GM20000 (cell line): ENCODE data around the gene KSR1.
A peak's percentile ranks its signal among the peaks of the same experiment; 100 is the strongest.
"Not testable (repeated sequence)": the region's sequence is repeated elsewhere in the genome, so short reads cannot be mapped to it uniquely, and the experiment has no call there.

Experiments used
- DNase-seq: peaks from one replicate; pipeline ENCODE4 v3.0.0; 2012; ENCODE audit warnings: low spot score
- TF ChIP-seq, protein P1 (sequence below): IDR thresholded peaks from 2 replicates; pipeline ENCODE4 v1.5.1; 2012; ENCODE audit warnings: mild to moderate bottlenecking, control low read depth; ENCODE audit errors: extremely low read depth, missing control alignments

Gene KSR1

DNA sequence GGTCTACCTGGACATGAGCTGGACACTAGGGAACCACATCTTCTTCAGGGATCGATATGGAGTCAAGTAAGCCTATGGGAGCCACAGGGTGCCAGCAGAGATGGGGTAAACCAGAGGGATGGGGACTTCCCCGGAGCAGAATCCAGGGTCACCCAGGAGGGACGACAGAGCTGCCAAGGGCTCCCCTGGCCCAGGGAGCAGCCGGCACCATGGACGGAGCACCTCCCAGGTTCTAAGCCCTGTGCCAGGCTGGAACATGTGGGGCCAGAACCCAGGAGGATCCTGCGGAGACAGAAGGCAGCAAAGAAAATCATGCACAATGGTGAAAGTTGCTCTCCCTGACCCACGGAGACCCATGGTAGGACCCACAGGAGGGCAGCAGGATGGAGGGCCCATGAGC is 33.6 kb upstream of the KSR1 start:
- TF ChIP-seq, protein P1, sequence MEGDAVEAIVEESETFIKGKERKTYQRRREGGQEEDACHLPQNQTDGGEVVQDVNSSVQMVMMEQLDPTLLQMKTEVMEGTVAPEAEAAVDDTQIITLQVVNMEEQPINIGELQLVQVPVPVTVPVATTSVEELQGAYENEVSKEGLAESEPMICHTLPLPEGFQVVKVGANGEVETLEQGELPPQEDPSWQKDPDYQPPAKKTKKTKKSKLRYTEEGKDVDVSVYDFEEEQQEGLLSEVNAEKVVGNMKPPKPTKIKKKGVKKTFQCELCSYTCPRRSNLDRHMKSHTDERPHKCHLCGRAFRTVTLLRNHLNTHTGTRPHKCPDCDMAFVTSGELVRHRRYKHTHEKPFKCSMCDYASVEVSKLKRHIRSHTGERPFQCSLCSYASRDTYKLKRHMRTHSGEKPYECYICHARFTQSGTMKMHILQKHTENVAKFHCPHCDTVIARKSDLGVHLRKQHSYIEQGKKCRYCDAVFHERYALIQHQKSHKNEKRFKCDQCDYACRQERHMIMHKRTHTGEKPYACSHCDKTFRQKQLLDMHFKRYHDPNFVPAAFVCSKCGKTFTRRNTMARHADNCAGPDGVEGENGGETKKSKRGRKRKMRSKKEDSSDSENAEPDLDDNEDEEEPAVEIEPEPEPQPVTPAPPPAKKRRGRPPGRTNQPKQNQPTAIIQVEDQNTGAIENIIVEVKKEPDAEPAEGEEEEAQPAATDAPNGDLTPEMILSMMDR = no peak
- DNase-seq = no peak

DNA sequence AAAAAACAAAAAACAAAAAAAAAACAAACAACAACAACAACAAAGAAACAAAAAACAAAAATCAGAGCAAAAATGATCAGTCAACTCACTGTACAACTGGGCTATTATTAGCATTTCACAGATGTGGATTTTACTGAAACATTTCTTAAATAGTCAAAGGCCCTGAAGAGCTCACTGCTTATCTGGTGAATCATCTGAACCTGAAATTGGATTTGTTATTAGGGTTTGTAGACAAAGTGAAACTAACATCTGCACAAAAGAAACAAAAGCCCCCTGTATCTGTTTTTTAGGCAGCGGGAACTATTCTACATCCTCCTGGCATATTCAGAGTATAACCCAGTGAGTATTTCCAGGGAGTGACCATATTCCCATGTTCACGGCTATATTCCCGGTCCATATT is 32.6 kb upstream of the KSR1 start:
- TF ChIP-seq, protein P1 = no peak
- DNase-seq = peak; percentile 20

DNA sequence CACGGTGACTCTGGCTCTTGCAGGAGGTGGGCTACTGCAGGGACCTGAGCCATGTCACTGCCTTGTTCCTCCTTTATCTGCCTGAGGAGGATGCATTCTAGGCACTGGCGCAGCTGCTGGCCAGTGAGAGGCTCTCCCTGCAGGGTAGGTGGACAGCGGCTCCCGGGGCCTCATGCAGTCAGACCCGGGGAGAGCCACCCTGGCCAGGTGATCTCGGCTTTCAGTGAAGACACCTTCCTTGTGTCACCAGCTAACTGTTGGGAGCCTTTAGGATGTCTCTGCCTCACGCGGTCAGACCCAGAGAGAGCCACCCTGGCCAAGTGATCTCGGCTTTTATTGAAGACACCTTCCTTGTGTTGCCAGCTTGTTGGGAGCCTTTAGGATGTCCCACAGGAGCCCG is 31.7 kb upstream of the KSR1 start:
- TF ChIP-seq, protein P1 = no peak
- DNase-seq = no peak

DNA sequence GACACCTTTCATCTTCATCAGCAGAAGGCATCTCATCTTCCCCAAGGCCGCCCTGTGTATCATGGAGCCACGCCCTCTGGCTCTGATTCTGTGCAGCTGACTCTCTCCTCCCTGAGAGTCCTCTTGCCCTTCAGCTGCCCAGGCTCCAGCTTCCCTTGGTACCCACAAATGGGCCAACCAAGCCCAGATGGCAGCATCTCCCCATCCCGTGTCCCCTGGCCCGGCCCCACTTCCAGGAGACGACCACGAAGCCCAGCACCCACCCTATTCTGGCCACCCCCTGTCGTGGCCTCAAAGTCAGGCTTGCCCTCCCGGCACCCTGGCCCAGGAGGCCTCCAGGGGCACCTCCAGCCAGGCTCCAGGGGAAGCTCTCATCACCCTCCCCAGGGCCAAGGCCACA is 31.3 kb upstream of the KSR1 start:
- DNase-seq = no peak
- TF ChIP-seq, protein P1 = no peak

DNA sequence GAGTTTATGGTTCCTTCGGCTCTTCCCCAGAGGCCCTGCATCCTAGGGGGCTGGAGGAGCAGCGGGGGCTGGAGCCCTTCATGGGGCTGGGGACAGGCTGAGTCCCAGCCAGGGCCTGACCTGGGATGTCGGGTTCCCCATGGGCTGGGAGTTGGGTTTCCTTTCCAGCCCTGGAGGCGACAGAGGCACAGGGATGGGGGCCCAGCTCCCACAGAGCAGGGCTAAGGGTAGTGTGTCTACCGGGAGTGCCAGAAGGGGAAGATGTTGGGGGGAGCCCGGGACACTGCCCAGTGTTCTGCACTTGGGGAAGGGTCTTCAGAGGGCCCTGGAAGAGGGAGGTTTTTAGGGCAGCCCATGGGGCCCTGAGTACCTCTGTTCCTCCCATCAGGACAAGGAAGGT is 30.7 kb upstream of the KSR1 start:
- not testable (repeated sequence) for DNase-seq

DNA sequence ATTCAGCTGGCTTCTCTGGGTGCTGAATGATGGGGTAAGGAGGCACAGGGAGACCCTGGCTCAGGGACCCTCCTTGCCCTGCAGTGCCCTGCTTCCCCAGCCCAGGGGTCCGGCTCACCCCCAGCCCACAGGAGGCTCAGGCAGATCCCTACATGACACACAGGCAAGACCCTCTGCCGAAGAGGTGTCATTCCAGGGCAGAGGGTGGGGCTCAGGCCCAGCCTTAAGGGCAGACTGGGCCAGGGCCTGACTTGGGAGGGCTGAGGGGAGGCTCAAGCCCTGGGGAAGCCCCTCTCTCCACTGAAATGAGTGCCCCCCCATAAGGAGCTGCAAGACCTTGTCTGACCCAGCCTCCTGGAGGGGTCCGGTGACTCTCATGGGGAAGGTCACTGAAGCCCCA is 30.3 kb upstream of the KSR1 start:
- TF ChIP-seq, protein P1 = no peak
- DNase-seq = no peak

DNA sequence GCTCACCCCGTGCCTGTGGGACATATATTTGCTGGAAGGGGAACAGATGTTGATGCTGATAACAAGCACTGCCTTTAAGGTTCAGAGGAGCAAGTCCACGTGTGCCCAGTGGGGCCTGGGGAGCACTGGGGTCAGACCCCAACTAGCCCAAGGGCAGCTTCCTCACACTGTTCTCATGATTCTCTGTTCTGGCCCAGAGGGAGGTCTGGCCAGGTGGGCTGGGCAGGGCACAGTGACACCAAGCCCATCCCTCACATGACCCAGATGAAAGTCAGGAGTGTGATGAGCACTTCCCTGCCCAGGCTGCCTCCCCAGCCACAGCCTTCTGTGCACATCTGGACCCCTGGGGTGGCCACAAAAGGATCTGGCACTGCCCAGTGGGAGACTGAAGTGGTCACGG is 29.8 kb upstream of the KSR1 start:
- not testable (repeated sequence) for DNase-seq

DNA sequence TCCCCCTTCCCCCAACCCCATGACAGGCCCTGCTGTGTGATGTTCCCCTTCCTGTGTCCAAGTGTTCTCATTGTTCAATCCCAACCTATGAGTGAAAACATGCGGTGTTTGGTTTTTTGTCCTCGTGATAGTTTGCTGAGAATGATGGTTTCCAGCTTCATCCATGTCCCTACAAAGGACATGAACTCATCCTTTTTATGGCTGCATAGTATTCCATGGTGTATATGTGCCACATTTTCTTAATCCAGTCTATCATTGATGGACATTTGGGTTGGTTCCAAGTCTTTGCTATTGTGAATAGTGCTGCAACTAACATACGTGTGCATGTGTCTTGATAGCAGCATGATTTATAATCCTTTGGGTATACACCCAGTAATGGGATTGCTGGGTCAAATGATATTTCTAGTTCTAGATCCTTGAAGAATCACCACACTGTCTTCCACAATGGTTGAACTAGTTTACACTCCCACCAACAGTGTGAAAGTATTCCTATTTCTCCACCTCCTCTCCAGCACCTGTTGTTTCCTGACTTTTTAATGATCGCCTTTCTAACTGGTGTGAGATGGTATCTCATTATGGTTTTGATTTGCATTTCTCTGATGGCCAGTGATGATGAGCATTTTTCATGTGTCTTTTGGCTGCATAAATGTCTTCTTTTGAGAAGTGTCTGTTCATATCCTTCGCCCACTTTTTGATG is 28.9 kb upstream of the KSR1 start:
- not testable (repeated sequence) for DNase-seq

DNA sequence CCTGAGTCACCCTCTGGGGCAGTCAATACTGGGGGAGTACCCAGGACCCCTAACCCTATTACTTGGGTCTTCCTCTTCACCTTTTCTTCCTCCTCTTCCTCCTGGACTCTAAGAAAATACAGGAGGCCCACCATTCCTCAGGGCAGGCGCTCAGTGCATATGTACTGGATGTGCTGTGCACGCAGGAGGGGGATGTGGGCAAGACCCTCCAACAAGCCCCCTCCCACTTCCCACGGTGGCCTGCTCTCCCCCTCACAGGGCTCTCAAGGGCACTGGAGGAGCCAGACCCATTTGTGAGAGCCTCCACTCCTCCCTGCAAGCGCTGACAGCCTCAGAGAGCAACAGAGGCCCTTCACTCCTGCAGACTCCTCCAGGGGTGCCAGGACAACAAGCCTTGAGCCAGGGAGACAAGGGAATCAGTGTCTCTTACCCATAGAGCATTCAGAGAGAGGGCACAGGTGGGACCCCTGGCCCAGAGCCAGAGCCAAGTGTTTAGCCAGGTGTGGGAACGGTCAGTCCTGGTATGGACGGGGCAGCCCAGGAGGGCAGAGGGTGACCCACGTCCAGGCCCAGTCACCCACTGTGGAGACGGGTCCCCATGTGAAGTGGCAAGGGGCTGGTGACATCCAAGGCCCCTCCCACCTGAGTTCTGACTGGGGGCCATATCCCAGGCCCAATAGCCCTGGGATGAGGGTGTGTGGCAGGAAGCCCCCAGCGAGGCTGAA is 27.3 kb upstream of the KSR1 start:
- TF ChIP-seq, protein P1 = no peak
- no peak for DNase-seq
